Lung (tissue), 12 donors: Measurements from ENCODE around the gene CHMP4A. TPM values are rescaled to one million over a fixed set of nuclear protein-coding genes. Genes with fewer than 3 reads are reported as not detected.

Experiments used
- ATAC-seq: fragments of 200-7000 bp; cut with Tn5 transposase; one replicate; pipeline ENCODE4 v1.9.1; 2020; ENCODE audit warnings: moderate number of reproducible peaks; ENCODE audit not compliant: insufficient read depth, low FRiP score
- DNase-seq, 3 donors: peaks; one replicate each; pipeline ENCODE4 v3.0.0-alpha.2; 2013 to 2017
- H3K27ac ChIP-seq, 2 donors: one replicate each; pipeline ENCODE4 v1.5.1; 2013; ENCODE audit warnings: mild to moderate bottlenecking in 2 of 2, moderate library complexity in 2 of 2, control low read depth in 1 of 2, inconsistent platforms in 1 of 2, low read depth in 1 of 2, low read length in 1 of 2
- H3K27me3 ChIP-seq, 3 donors: one replicate each; pipeline ENCODE4 v1.5.1; 2013; ENCODE audit warnings: low read length in 2 of 3; ENCODE audit not compliant: control insufficient read depth in 3 of 3, insufficient read depth in 3 of 3
- H3K36me3 ChIP-seq, 4 donors: one replicate each; pipeline ENCODE4 v1.5.1; 2013; ENCODE audit warnings: low read length in 4 of 4, mild to moderate bottlenecking in 1 of 4, moderate library complexity in 1 of 4; ENCODE audit not compliant: control insufficient read depth in 4 of 4, insufficient read depth in 4 of 4
- H3K4me1 ChIP-seq, 5 donors: one replicate each; pipeline ENCODE4 v1.5.1; 2013; ENCODE audit warnings: low read length in 5 of 5, mild to moderate bottlenecking in 2 of 5, moderate library complexity in 1 of 5; ENCODE audit not compliant: control insufficient read depth in 5 of 5, insufficient read depth in 5 of 5
- H3K4me3 ChIP-seq: one replicate; pipeline ENCODE4 v1.5.1; 2013; ENCODE audit warnings: mild to moderate bottlenecking, control low read depth, moderate library complexity
- H3K9ac ChIP-seq, 2 donors: one replicate each; pipeline ENCODE4 v1.5.1; 2013; ENCODE audit warnings: low read length in 2 of 2, control low read depth in 1 of 2; ENCODE audit not compliant: insufficient read depth in 1 of 2
- H3K9me3 ChIP-seq, 4 donors: one replicate each; pipeline ENCODE4 v1.5.1; 2013; ENCODE audit warnings: low read length in 3 of 4, mild to moderate bottlenecking in 1 of 4, moderate library complexity in 1 of 4; ENCODE audit not compliant: control insufficient read depth in 4 of 4, insufficient read depth in 3 of 4
- CTCF ChIP-seq: IDR thresholded peaks from 2 replicates; pipeline ENCODE4 v1.5.1; 2012; ENCODE audit warnings: mild to moderate bottlenecking; ENCODE audit errors: control extremely low read depth, extremely low read depth
- whole genome bisulfite sequencing, 2 donors: extraction: QIAGEN DNeasy Blood & Tissue Kit; methylation state at CpG; one replicate each; pipeline ENCODE4 v1.1.7; 2013; 5-methylcytosine and 5-hydroxymethylcytosine counted together
- polyA plus RNA-seq, 2 donors: library from polyadenylated mRNA; stranded (reverse); fragments of 200-250 nt; gene quantifications; one replicate each; pipeline ENCODE4 v1.2.1, GENCODE V29; 2013
- total RNA-seq, 2 donors: library from RNA; depleted of rRNA in 1 of 2; stranded (reverse); fragments of >200 nt in 1 of 2; gene quantifications; one replicate each; pipeline ENCODE4 v1.2.1, GENCODE V29; 2014 to 2021
- donor health status: control.
- donor health status: control.
- donor health status: Bipolar disorder and iron deficiency.
- donor health status: healthy.
- donor health status: DM: yes; HTN: yes; CAD: no.

CHMP4A gene
- total and polyA plus RNA-seq, 4 donors = 37.2 to 103 (median 60.6) TPM

GRCh38 chr14:24240110-24240918 is 27.0 kb upstream of the CHMP4A start:
- peaks cover 9 to 19% (median 11%) of the 10 kb centered on the region in 5 donors for H3K4me1 ChIP-seq
- TF ChIP-seq CTCF = no peak
- no peak for ATAC-seq
- no peak overlapping the region for H3K4me3 ChIP-seq
- H3K36me3 ChIP-seq = peaks cover 13 to 55% (median 39%) of the 10 kb centered on the region in 4 donors
- H3K27ac ChIP-seq = peak overlapping the region in 1 of 2 donors; percentile 5
- WGBS, 2 donors = 94 to 96% methylated on average over 9 of the region's 9 CpGs
- H3K9ac ChIP-seq = no peak overlapping the region
- H3K9me3 ChIP-seq = no peaks in the 10 kb centered on the region
- no peak for DNase-seq
- H3K27me3 ChIP-seq = no peaks in the 10 kb centered on the region

DNA sequence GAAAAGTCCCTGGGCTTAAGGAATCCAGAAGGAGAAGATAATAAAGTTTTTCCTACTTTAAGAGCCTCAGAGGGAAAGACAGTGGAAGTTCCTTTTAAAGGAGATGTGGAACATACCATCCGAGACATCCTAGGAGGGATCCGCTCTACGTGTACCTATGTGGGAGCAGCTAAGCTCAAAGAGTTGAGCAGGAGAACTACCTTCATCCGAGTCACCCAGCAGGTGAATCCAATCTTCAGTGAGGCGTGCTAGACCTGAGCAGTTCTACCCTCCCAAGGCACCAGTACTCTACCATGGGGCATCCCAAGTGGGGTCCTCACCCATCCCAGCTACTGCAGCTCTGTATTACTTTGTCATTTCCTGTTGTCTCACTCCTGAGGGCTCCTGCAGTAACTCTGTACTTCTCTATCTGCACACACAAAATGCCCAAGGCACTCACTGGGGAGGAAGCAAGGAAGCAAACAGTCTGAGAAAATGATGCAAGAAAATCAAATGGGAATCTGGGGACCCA is 25.3 kb upstream of the CHMP4A start:
- Histone ChIP-seq H3K27ac (peak overlapping the region in 1 of 2 donors; percentile 1), H3K27me3 (no peaks in the 10 kb centered on the region), H3K4me1 (peaks cover 13 to 24% (median 14%) of the 10 kb centered on the region in 5 donors), H3K36me3 (peaks cover 13 to 55% (median 44%) of the 10 kb centered on the region in 4 donors), H3K4me3 (no peak overlapping the region), H3K9me3 (no peaks in the 10 kb centered on the region), H3K9ac (no peak overlapping the region)
- no peak for ATAC-seq
- DNase-seq = no peak
- 90 to 91% methylated on average over 5 of the region's 5 CpGs for WGBS, 2 donors
- no peak for TF ChIP-seq CTCF

DNA sequence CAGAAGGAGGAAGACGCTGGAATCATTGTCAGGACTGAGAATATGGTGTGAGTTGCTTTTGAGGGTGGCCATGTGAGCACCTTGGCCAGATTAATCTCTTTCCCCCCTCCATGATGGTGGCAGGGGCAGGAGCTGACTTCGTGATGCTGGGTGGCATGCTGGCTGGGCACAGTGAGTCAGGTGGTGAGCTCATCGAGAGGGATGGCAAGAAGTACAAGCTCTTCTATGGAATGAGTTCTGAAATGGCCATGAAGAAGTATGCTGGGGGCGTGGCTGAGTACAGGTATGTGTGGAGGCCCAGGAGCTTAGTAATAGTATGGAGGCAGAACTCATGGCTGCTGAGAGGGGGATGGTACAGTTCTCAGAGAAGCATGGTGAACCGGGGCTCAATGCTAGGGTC is 24.8 kb upstream of the CHMP4A start:
- no peaks in the 10 kb centered on the region for H3K27me3 ChIP-seq
- H3K4me3 ChIP-seq = no peak overlapping the region
- WGBS, 2 donors = 85 to 91% methylated on average over 5 of the region's 5 CpGs
- peaks cover 13 to 55% (median 44%) of the 10 kb centered on the region in 4 donors for H3K36me3 ChIP-seq
- no peak overlapping the region for H3K9ac ChIP-seq
- ATAC-seq (no peak), DNase-seq (no peak)
- no peaks in the 10 kb centered on the region for H3K9me3 ChIP-seq
- no peak overlapping the region for H3K27ac ChIP-seq
- no peak for TF ChIP-seq CTCF
- H3K4me1 ChIP-seq = peaks cover 14 to 28% (median 18%) of the 10 kb centered on the region in 5 donors
